ENCODE results near the gene DAPK1.

DAPK1 gene

DNA sequence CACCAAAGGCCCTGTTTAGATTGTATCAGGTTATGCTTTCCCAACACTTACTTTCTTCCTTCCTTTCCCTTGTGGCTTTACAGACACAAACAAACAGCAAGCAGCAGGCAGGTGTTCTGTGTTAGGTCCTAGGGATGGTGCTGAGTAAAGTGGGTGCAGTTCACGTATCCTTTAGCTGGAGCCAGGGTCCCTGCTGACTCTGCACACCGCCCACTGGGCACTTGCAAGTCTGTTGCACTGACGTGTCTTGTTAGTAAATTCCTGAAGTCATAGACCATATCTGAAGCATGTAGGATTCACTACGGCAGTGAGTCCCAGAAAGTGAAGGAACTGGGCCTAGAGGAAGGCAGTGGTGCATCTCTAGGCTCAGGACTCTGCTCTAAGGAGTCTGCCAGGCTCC is 96.5 kb downstream of the DAPK1 start:
- Mint-ChIP-seq H3K27me3 (ENCODE audit: low read depth) (peaks cover 4% of the 10 kb centered on the region), H3K4me1 (peaks cover 64% of the 10 kb centered on the region), H3K9me3 (no peaks in the 10 kb centered on the region), H3K36me3 (ENCODE audit: low read depth) (peaks cover 4% of the 10 kb centered on the region), H3K4me3 (peak overlapping the region in 1 of 3 experiments; percentile 26), H3K27ac (peak overlapping the region; percentile 69 to 77 (median 76))
- TF ChIP-seq, protein P1, sequence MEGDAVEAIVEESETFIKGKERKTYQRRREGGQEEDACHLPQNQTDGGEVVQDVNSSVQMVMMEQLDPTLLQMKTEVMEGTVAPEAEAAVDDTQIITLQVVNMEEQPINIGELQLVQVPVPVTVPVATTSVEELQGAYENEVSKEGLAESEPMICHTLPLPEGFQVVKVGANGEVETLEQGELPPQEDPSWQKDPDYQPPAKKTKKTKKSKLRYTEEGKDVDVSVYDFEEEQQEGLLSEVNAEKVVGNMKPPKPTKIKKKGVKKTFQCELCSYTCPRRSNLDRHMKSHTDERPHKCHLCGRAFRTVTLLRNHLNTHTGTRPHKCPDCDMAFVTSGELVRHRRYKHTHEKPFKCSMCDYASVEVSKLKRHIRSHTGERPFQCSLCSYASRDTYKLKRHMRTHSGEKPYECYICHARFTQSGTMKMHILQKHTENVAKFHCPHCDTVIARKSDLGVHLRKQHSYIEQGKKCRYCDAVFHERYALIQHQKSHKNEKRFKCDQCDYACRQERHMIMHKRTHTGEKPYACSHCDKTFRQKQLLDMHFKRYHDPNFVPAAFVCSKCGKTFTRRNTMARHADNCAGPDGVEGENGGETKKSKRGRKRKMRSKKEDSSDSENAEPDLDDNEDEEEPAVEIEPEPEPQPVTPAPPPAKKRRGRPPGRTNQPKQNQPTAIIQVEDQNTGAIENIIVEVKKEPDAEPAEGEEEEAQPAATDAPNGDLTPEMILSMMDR (IDR thresholded peaks at IDR 0.05; ENCODE audit: unreplicated experiment in 3 of 3): no peak

GRCh38 chr9:87594662-87595061 is 97.0 kb downstream of the DAPK1 start:
- Mint-ChIP-seq H3K36me3 (ENCODE audit: low read depth) (peaks cover 4% of the 10 kb centered on the region), H3K27ac (peak overlapping the region; percentile 69 to 77 (median 76)), H3K4me3 (no peak overlapping the region), H3K27me3 (ENCODE audit: low read depth) (peaks cover 4% of the 10 kb centered on the region), H3K4me1 (peaks cover 67% of the 10 kb centered on the region), H3K9me3 (no peaks in the 10 kb centered on the region)
- TF ChIP-seq, protein P1 (IDR thresholded peaks at IDR 0.05; ENCODE audit: unreplicated experiment in 3 of 3): no peak

GRCh38 chr9:87595610-87596009 is 97.9 kb downstream of the DAPK1 start:
- Mint-ChIP-seq H3K36me3 (ENCODE audit: low read depth) (peaks cover 4% of the 10 kb centered on the region), H3K4me1 (peaks cover 75% of the 10 kb centered on the region), H3K27ac (peak overlapping the region; percentile 57 to 70 (median 69)), H3K4me3 (no peak overlapping the region), H3K9me3 (no peaks in the 10 kb centered on the region), H3K27me3 (ENCODE audit: low read depth) (peaks cover 10% of the 10 kb centered on the region)
- TF ChIP-seq, protein P1 (IDR thresholded peaks at IDR 0.05; ENCODE audit: unreplicated experiment in 3 of 3): no peak

DNA sequence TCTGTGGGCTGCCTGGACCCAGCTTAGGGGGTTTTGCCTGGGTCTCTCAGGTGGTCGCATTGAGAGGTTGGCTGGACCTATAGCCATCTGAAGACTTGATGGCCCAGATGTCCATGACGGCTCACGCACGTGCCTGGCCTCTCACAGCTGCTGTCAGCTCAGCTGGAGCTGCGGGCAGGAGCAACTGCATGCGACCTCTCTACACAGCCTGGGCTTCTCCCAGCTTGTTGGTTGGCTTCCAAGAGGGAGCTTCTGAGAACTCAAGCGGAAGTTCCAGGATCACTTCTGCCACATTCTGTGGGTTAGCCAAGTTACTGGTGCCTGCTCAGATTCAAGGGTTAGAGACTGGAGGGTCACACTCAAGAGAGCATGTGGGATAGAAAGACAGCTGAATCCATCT is 99.2 kb downstream of the DAPK1 start:
- H3K36me3 Mint-ChIP-seq (ENCODE audit: low read depth): peaks cover 4% of the 10 kb centered on the region
- peaks cover 13% of the 10 kb centered on the region for H3K27me3 Mint-ChIP-seq (ENCODE audit: low read depth)
- H3K4me3 Mint-ChIP-seq: no peak overlapping the region
- peaks cover 88% of the 10 kb centered on the region for H3K4me1 Mint-ChIP-seq
- no peaks in the 10 kb centered on the region for H3K9me3 Mint-ChIP-seq
- TF ChIP-seq, protein P1 (IDR thresholded peaks at IDR 0.05; ENCODE audit: unreplicated experiment in 3 of 3): no peak
- H3K27ac Mint-ChIP-seq: peak overlapping the region in 2 of 3 experiments; percentile 13 to 69

- TF ChIP-seq, protein P1 (IDR thresholded peaks at IDR 0.05; ENCODE audit: unreplicated experiment in 3 of 3): no peak
- Mint-ChIP-seq H3K4me3 (peak overlapping the region in 1 of 3 experiments; percentile 12), H3K4me1 (peaks cover 88% of the 10 kb centered on the region), H3K9me3 (no peaks in the 10 kb centered on the region), H3K36me3 (ENCODE audit: low read depth) (peaks cover 4% of the 10 kb centered on the region), H3K27ac (peak overlapping the region; percentile 57 to 84 (median 69)), H3K27me3 (ENCODE audit: low read depth) (peaks cover 17% of the 10 kb centered on the region)
Measured at GRCh38 chr9:87597710-87598443, 100.2 kb downstream of the DAPK1 start.
